GM23338 (cell line): ENCODE measurements around the gene EYS. TPM values are rescaled to one million over a fixed set of nuclear protein-coding genes. Genes with fewer than 3 reads are reported as not detected.

Source experiments
- ATAC-seq: fragments of 200-7000 bp; cut with Tn5 transposase; 3 replicates; pipeline ENCODE4 v1.9.1; 2020
- DNase-seq: peaks from one replicate; pipeline ENCODE4 v3.0.0-alpha.2; 2015; ENCODE audit warnings: low spot score
- H2AFZ ChIP-seq: fragments of 200-600 bp; sonication (generic); 2 replicates; pipeline ENCODE4 v1.8.0; 2016; ENCODE audit warnings: antibody characterized with exemption, mild to moderate bottlenecking, moderate library complexity
- H3F3A ChIP-seq: fragments of 200-600 bp; sonication (generic); replicated peaks from 2 replicates; pipeline ENCODE4 v1.8.0; 2017; ENCODE audit warnings: antibody characterized with exemption, mixed run types, low read depth
- H3K27ac ChIP-seq: fragments of 200-600 bp; sonication (generic); 2 replicates; pipeline ENCODE4 v1.6.1; 2016; ENCODE audit warnings: low read depth
- H3K27me3 ChIP-seq: fragments of 200-600 bp; sonication (generic); 2 replicates; pipeline ENCODE4 v1.8.0; 2016; ENCODE audit warnings: mild to moderate bottlenecking, mixed run types, moderate library complexity; ENCODE audit not compliant: insufficient read depth
- H3K36me3 ChIP-seq: fragments of 200-600 bp; sonication (generic); 2 replicates; pipeline ENCODE4 v1.8.0; 2016; ENCODE audit warnings: mild to moderate bottlenecking; ENCODE audit not compliant: insufficient read depth
- H3K4me1 ChIP-seq: fragments of 200-600 bp; sonication (generic); 2 replicates; pipeline ENCODE4 v1.8.0; 2016; ENCODE audit warnings: mild to moderate bottlenecking, moderate library complexity; ENCODE audit not compliant: insufficient read depth
- H3K4me2 ChIP-seq: fragments of 200-600 bp; sonication (generic); 2 replicates; pipeline ENCODE4 v1.7.1; 2017; ENCODE audit warnings: mixed run types
- H3K4me3 ChIP-seq: fragments of 200-600 bp; sonication (generic); 2 replicates; pipeline ENCODE4 v1.6.1; 2016; ENCODE audit warnings: mixed run types
- H3K79me2 ChIP-seq: fragments of 200-600 bp; sonication (generic); replicated peaks from 2 replicates; pipeline ENCODE4 v1.8.0; 2017; ENCODE audit warnings: mild to moderate bottlenecking; ENCODE audit not compliant: insufficient read depth
- H3K9me2 ChIP-seq: fragments of 200-600 bp; sonication (generic); 2 replicates; pipeline ENCODE4 v1.8.0; 2017; ENCODE audit not compliant: insufficient read depth
- H4K20me1 ChIP-seq: fragments of 200-600 bp; sonication (generic); replicated peaks from 2 replicates; pipeline ENCODE4 v1.8.0; 2017; ENCODE audit warnings: mild to moderate bottlenecking; ENCODE audit not compliant: insufficient read depth
- H3K27ac Mint-ChIP-seq: 2 replicates; pipeline ENCODE4 v1.8.0; 2020; ENCODE audit warnings: inconsistent platforms, mild to moderate bottlenecking, moderate library complexity, mixed read lengths
- H3K27me3 Mint-ChIP-seq: 3 replicates; pipeline ENCODE4 v1.8.0; 2022; ENCODE audit warnings: low read depth, mild to moderate bottlenecking, moderate library complexity, mixed read lengths, inconsistent platforms; ENCODE audit not compliant: insufficient read depth, poor library complexity
- H3K36me3 Mint-ChIP-seq: 3 replicates; pipeline ENCODE4 v1.8.0; 2021; ENCODE audit warnings: low read depth, mild to moderate bottlenecking, inconsistent platforms, moderate library complexity, mixed read lengths
- H3K4me1 Mint-ChIP-seq: 3 replicates; pipeline ENCODE4 v1.8.0; 2020; ENCODE audit warnings: mild to moderate bottlenecking, inconsistent platforms, mixed read lengths
- H3K4me3 Mint-ChIP-seq: 3 replicates; pipeline ENCODE4 v1.8.0; 2021; ENCODE audit warnings: moderate library complexity, mild to moderate bottlenecking, inconsistent platforms, mixed read lengths
- H3K9me3 Mint-ChIP-seq: 3 replicates; pipeline ENCODE4 v1.8.0; 2020; ENCODE audit warnings: moderate library complexity, mild to moderate bottlenecking, inconsistent platforms, mixed read lengths
- CREB1 ChIP-seq: fragments of 250-450 bp; sonication (Bioruptor Pico); IDR thresholded peaks from 2 replicates; pipeline ENCODE4 v1.5.0; 2020; ENCODE audit warnings: low read depth, mild to moderate bottlenecking, moderate library complexity
- CTCF ChIP-seq, 2 experiments: fragments of 200-600 bp in 1 of 2; sonication (generic) in 1 of 2; conservative IDR thresholded peaks; 2 replicates each; pipeline versions ENCODE4 v1.5.1 to v1.6.1; 2016 to 2017; ENCODE audit warnings: antibody characterized with exemption in 2 of 2, low read depth in 2 of 2, mild to moderate bottlenecking in 2 of 2, moderate library complexity in 1 of 2
- ETS1 ChIP-seq: IDR thresholded peaks from 2 replicates; pipeline ENCODE4 v1.6.1; 2016; ENCODE audit warnings: antibody characterized with exemption
- EZH2 ChIP-seq: fragments of 200-600 bp; sonication (generic); IDR thresholded peaks from one replicate; pipeline ENCODE4 v1.8.0; 2017; ENCODE audit warnings: antibody characterized with exemption, mild to moderate bottlenecking, low read depth; ENCODE audit not compliant: unreplicated experiment
- EZH2phosphoT487 ChIP-seq: fragments of 200-600 bp; sonication (generic); IDR thresholded peaks from one replicate; pipeline ENCODE4 v1.8.1; 2018; ENCODE audit warnings: antibody characterized with exemption; ENCODE audit not compliant: unreplicated experiment
- NANOG ChIP-seq: IDR thresholded peaks from 2 replicates; pipeline ENCODE4 v1.6.1; 2016; ENCODE audit warnings: antibody characterized with exemption, borderline replicate concordance
- POLR2AphosphoS5 ChIP-seq: IDR thresholded peaks from 2 replicates; pipeline ENCODE4 v1.6.1; 2016; ENCODE audit warnings: antibody characterized with exemption, low read depth
- REST ChIP-seq: IDR thresholded peaks from one replicate; pipeline ENCODE4 v1.6.1; 2018; ENCODE audit warnings: antibody characterized with exemption; ENCODE audit not compliant: unreplicated experiment
- ZNF331 ChIP-seq: fragments of 250-450 bp; sonication (Bioruptor Pico); IDR thresholded peaks from 2 replicates; pipeline ENCODE4 v1.5.0; 2020; ENCODE audit warnings: low read depth, mild to moderate bottlenecking, moderate library complexity
- polyA plus RNA-seq: library from polyadenylated mRNA; unstranded; fragments of >200 nt; fragmentation: Nextera tagmentation; extraction: Ambion mirVana; gene quantifications from 2 replicates; pipeline ENCODE4 v1.2.1, GENCODE V29; 2016
- total RNA-seq: library from RNA; depleted of rRNA; stranded (reverse); fragments of >200 nt; shearing (Covaris generic); gene quantifications from 2 replicates; pipeline ENCODE4 v1.2.3, GENCODE V29; 2014

The EYS gene
- total and polyA plus RNA-seq, 2 experiments from 2014 or later: 0.38 to 0.52 TPM

- TF ChIP-seq CTCF (conservative IDR thresholded peaks at IDR 0.05; ENCODE audit: low read depth in 2 of 2) (no peak), EZH2 (no peak)
Observed at GRCh38 chr6:64497634-64498033, 1209.4 kb downstream of the EYS start (continued).

- Histone ChIP-seq H3K4me3 (no peak overlapping the region), H3K36me3 (no peaks in the 10 kb centered on the region), H3K79me2 (no peaks in the 10 kb centered on the region), H4K20me1 (no peaks in the 10 kb centered on the region), H3K27ac (no peak overlapping the region), H3K4me1 (no peaks in the 10 kb centered on the region), H3K9me2 (no peaks in the 10 kb centered on the region), H3K27me3 (no peaks in the 10 kb centered on the region), H2AFZ (no peak overlapping the region), H3F3A (no peaks in the 10 kb centered on the region), H3K4me2 (no peak overlapping the region)
- TF ChIP-seq ZNF331 (CRISPR knock-in tag) (no peak), REST (no peak)
- Mint-ChIP-seq H3K27me3 (peaks cover 1% of the 10 kb centered on the region), H3K9me3 (no peaks in the 10 kb centered on the region), H3K4me1 (no peaks in the 10 kb centered on the region), H3K4me3 (no peak overlapping the region), H3K27ac (no peak overlapping the region), H3K36me3 (no peaks in the 10 kb centered on the region)
- no peak for DNase-seq
- no peak for ATAC-seq
Observed at GRCh38 chr6:64489763-64490162, 1217.3 kb downstream of the EYS start.

GRCh38 chr6:64486578-64487351, 1220.3 kb downstream of the EYS start:
- no peak overlapping the region for H3K4me3 ChIP-seq
- DNase-seq (no peak), ATAC-seq (no peak)
- no peak overlapping the region for H3K4me2 ChIP-seq
- H3K27ac ChIP-seq: no peak overlapping the region
- H3K79me2 ChIP-seq: no peaks in the 10 kb centered on the region
- H3K36me3 ChIP-seq: no peaks in the 10 kb centered on the region
- no peak overlapping the region for H3K27ac Mint-ChIP-seq
- no peaks in the 10 kb centered on the region for H3K4me1 Mint-ChIP-seq
- H3F3A ChIP-seq: no peaks in the 10 kb centered on the region
- no peak overlapping the region for H2AFZ ChIP-seq
- H3K9me3 Mint-ChIP-seq: no peaks in the 10 kb centered on the region
- no peaks in the 10 kb centered on the region for H3K27me3 ChIP-seq
- H3K27me3 Mint-ChIP-seq: no peaks in the 10 kb centered on the region
- H3K4me1 ChIP-seq: no peaks in the 10 kb centered on the region
- H4K20me1 ChIP-seq: no peaks in the 10 kb centered on the region
- no peaks in the 10 kb centered on the region for H3K9me2 ChIP-seq
- H3K36me3 Mint-ChIP-seq: no peaks in the 10 kb centered on the region
- TF ChIP-seq POLR2AphosphoS5: no peak
- TF ChIP-seq NANOG: no peak
- TF ChIP-seq CTCF (conservative IDR thresholded peaks at IDR 0.05; ENCODE audit: low read depth in 2 of 2): no peak
- no peak for TF ChIP-seq ZNF331 (CRISPR knock-in tag)
- no peak for TF ChIP-seq EZH2phosphoT487
- no peak for TF ChIP-seq CREB1
- no peak for TF ChIP-seq ETS1
- no peak overlapping the region for H3K4me3 Mint-ChIP-seq
